GM23338 (cell line): Measurements from ENCODE around the gene SENP5. TPM values are rescaled to one million over a fixed set of nuclear protein-coding genes. Genes with fewer than 3 reads are reported as not detected.
A peak's percentile ranks its signal among the peaks of the same experiment; 100 is the strongest.

Experiments used
- ATAC-seq: fragments of 200-7000 bp; cut with Tn5 transposase; 3 replicates; pipeline ENCODE4 v1.9.1; 2020
- DNase-seq: peaks from one replicate; pipeline ENCODE4 v3.0.0-alpha.2; 2015; ENCODE audit warnings: low spot score
- H2AFZ ChIP-seq: fragments of 200-600 bp; sonication (generic); 2 replicates; pipeline ENCODE4 v1.8.0; 2016; ENCODE audit warnings: antibody characterized with exemption, mild to moderate bottlenecking, moderate library complexity
- H3F3A ChIP-seq: fragments of 200-600 bp; sonication (generic); replicated peaks from 2 replicates; pipeline ENCODE4 v1.8.0; 2017; ENCODE audit warnings: antibody characterized with exemption, mixed run types, low read depth
- H3K27ac ChIP-seq: fragments of 200-600 bp; sonication (generic); 2 replicates; pipeline ENCODE4 v1.6.1; 2016; ENCODE audit warnings: low read depth
- H3K27me3 ChIP-seq: fragments of 200-600 bp; sonication (generic); 2 replicates; pipeline ENCODE4 v1.8.0; 2016; ENCODE audit warnings: mild to moderate bottlenecking, mixed run types, moderate library complexity; ENCODE audit not compliant: insufficient read depth
- H3K36me3 ChIP-seq: fragments of 200-600 bp; sonication (generic); 2 replicates; pipeline ENCODE4 v1.8.0; 2016; ENCODE audit warnings: mild to moderate bottlenecking; ENCODE audit not compliant: insufficient read depth
- H3K4me1 ChIP-seq: fragments of 200-600 bp; sonication (generic); 2 replicates; pipeline ENCODE4 v1.8.0; 2016; ENCODE audit warnings: mild to moderate bottlenecking, moderate library complexity; ENCODE audit not compliant: insufficient read depth
- H3K4me2 ChIP-seq: fragments of 200-600 bp; sonication (generic); 2 replicates; pipeline ENCODE4 v1.7.1; 2017; ENCODE audit warnings: mixed run types
- H3K4me3 ChIP-seq: fragments of 200-600 bp; sonication (generic); 2 replicates; pipeline ENCODE4 v1.6.1; 2016; ENCODE audit warnings: mixed run types
- H3K79me2 ChIP-seq: fragments of 200-600 bp; sonication (generic); replicated peaks from 2 replicates; pipeline ENCODE4 v1.8.0; 2017; ENCODE audit warnings: mild to moderate bottlenecking; ENCODE audit not compliant: insufficient read depth
- H3K9me2 ChIP-seq: fragments of 200-600 bp; sonication (generic); 2 replicates; pipeline ENCODE4 v1.8.0; 2017; ENCODE audit not compliant: insufficient read depth
- H4K20me1 ChIP-seq: fragments of 200-600 bp; sonication (generic); replicated peaks from 2 replicates; pipeline ENCODE4 v1.8.0; 2017; ENCODE audit warnings: mild to moderate bottlenecking; ENCODE audit not compliant: insufficient read depth
- H3K27ac Mint-ChIP-seq: 2 replicates; pipeline ENCODE4 v1.8.0; 2020; ENCODE audit warnings: inconsistent platforms, mild to moderate bottlenecking, moderate library complexity, mixed read lengths
- H3K27me3 Mint-ChIP-seq: 3 replicates; pipeline ENCODE4 v1.8.0; 2022; ENCODE audit warnings: low read depth, mild to moderate bottlenecking, moderate library complexity, mixed read lengths, inconsistent platforms; ENCODE audit not compliant: insufficient read depth, poor library complexity
- H3K36me3 Mint-ChIP-seq: 3 replicates; pipeline ENCODE4 v1.8.0; 2021; ENCODE audit warnings: low read depth, mild to moderate bottlenecking, inconsistent platforms, moderate library complexity, mixed read lengths
- H3K4me1 Mint-ChIP-seq: 3 replicates; pipeline ENCODE4 v1.8.0; 2020; ENCODE audit warnings: mild to moderate bottlenecking, inconsistent platforms, mixed read lengths
- H3K4me3 Mint-ChIP-seq: 3 replicates; pipeline ENCODE4 v1.8.0; 2021; ENCODE audit warnings: moderate library complexity, mild to moderate bottlenecking, inconsistent platforms, mixed read lengths
- H3K9me3 Mint-ChIP-seq: 3 replicates; pipeline ENCODE4 v1.8.0; 2020; ENCODE audit warnings: moderate library complexity, mild to moderate bottlenecking, inconsistent platforms, mixed read lengths
- EZH2 ChIP-seq: fragments of 200-600 bp; sonication (generic); IDR thresholded peaks from one replicate; pipeline ENCODE4 v1.8.0; 2017; ENCODE audit warnings: antibody characterized with exemption, mild to moderate bottlenecking, low read depth; ENCODE audit not compliant: unreplicated experiment
- EZH2phosphoT487 ChIP-seq: fragments of 200-600 bp; sonication (generic); IDR thresholded peaks from one replicate; pipeline ENCODE4 v1.8.1; 2018; ENCODE audit warnings: antibody characterized with exemption; ENCODE audit not compliant: unreplicated experiment
- JUNB ChIP-seq: IDR thresholded peaks from one replicate; pipeline ENCODE4 v1.6.1; 2016; ENCODE audit warnings: antibody characterized with exemption; ENCODE audit not compliant: unreplicated experiment
- NANOG ChIP-seq: IDR thresholded peaks from 2 replicates; pipeline ENCODE4 v1.6.1; 2016; ENCODE audit warnings: antibody characterized with exemption, borderline replicate concordance
- STAT1 ChIP-seq: IDR thresholded peaks from one replicate; pipeline ENCODE4 v1.6.1; 2016; ENCODE audit warnings: antibody characterized with exemption; ENCODE audit not compliant: unreplicated experiment
- ZNF114 ChIP-seq: fragments of 250-450 bp; sonication (Bioruptor Pico); IDR thresholded peaks from 2 replicates; pipeline ENCODE4 v1.5.0; 2020; ENCODE audit warnings: mild to moderate bottlenecking, moderate library complexity
- polyA plus RNA-seq: library from polyadenylated mRNA; unstranded; fragments of >200 nt; fragmentation: Nextera tagmentation; extraction: Ambion mirVana; gene quantifications from 2 replicates; pipeline ENCODE4 v1.2.1, GENCODE V29; 2016
- total RNA-seq: library from RNA; depleted of rRNA; stranded (reverse); fragments of >200 nt; shearing (Covaris generic); gene quantifications from 2 replicates; pipeline ENCODE4 v1.2.3, GENCODE V29; 2014
- TF ChIP-seq, protein P1 (sequence below): IDR thresholded peaks from one replicate; pipeline ENCODE4 v1.6.1; 2018; ENCODE audit warnings: antibody characterized with exemption; ENCODE audit not compliant: unreplicated experiment
- TF ChIP-seq, protein P2 (sequence below), 2 experiments: fragments of 200-600 bp in 1 of 2; sonication (generic) in 1 of 2; conservative IDR thresholded peaks; 2 replicates each; pipeline versions ENCODE4 v1.5.1 to v1.6.1; 2016 to 2017; ENCODE audit warnings: antibody characterized with exemption in 2 of 2, low read depth in 2 of 2, mild to moderate bottlenecking in 2 of 2, moderate library complexity in 1 of 2

Gene SENP5
- total and polyA plus RNA-seq, 2 experiments from 2014 or later, result 12.2 to 34.3 TPM

DNA sequence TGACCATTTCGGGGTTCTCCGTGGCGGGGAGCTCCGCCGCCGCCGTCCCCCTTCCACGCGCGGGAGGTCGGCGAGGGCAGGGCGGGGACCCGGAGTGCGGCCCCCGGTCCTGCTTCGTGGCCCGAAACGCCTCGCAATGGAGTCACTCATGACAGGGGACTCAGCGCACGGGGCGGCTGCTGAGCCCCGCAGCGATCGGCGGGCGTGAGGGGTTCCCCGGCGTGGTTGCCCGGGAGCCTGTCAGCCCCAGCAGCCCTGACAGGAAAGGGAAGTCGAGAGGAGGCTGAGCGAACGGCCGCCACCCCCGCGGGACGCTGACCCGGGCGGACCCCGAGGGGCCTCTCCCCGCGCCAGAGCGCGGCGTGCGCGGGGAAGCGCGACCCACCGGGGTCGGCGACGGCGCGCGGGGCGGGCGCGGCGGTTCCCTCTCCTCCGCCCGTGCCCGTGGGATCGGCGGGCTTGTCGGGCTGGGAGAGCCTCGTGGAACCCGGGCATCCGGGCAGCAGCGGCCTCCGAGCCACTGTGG is 101.5 kb downstream of the SENP5 start:
- Mint-ChIP-seq H3K4me1 (peaks cover 8% of the 10 kb centered on the region; the same call in 2 of the 3 replicates), H3K36me3 (peaks cover 8% of the 10 kb centered on the region), H3K27me3 (peaks cover 56% of the 10 kb centered on the region), H3K4me3 (peak overlapping the region; percentile 48; the same call in 1 of the 3 replicates), H3K27ac (no peak overlapping the region), H3K9me3 (peaks cover 23% of the 10 kb centered on the region)
- H2AFZ ChIP-seq, result peak overlapping the region; percentile 96; the same call in 1 of the 2 replicates
- 0 out of 2 replicates have a peak, but pooled peaks cover 6% of the 10 kb centered on the region for H3F3A ChIP-seq
- no peaks in the 10 kb centered on the region for H3K9me2 ChIP-seq
- peak; percentile 7; the same call in 2 of the 3 replicates for ATAC-seq
- no peaks in the 10 kb centered on the region; the same call in 1 of the 2 replicates for H3K4me1 ChIP-seq
- no peaks in the 10 kb centered on the region for H3K79me2 ChIP-seq
- H3K27ac ChIP-seq, result no peak overlapping the region
- no peaks in the 10 kb centered on the region for H3K36me3 ChIP-seq
- H3K27me3 ChIP-seq, result peaks cover 78% of the 10 kb centered on the region
- TF ChIP-seq NANOG, result no peak
- TF ChIP-seq, protein P1, sequence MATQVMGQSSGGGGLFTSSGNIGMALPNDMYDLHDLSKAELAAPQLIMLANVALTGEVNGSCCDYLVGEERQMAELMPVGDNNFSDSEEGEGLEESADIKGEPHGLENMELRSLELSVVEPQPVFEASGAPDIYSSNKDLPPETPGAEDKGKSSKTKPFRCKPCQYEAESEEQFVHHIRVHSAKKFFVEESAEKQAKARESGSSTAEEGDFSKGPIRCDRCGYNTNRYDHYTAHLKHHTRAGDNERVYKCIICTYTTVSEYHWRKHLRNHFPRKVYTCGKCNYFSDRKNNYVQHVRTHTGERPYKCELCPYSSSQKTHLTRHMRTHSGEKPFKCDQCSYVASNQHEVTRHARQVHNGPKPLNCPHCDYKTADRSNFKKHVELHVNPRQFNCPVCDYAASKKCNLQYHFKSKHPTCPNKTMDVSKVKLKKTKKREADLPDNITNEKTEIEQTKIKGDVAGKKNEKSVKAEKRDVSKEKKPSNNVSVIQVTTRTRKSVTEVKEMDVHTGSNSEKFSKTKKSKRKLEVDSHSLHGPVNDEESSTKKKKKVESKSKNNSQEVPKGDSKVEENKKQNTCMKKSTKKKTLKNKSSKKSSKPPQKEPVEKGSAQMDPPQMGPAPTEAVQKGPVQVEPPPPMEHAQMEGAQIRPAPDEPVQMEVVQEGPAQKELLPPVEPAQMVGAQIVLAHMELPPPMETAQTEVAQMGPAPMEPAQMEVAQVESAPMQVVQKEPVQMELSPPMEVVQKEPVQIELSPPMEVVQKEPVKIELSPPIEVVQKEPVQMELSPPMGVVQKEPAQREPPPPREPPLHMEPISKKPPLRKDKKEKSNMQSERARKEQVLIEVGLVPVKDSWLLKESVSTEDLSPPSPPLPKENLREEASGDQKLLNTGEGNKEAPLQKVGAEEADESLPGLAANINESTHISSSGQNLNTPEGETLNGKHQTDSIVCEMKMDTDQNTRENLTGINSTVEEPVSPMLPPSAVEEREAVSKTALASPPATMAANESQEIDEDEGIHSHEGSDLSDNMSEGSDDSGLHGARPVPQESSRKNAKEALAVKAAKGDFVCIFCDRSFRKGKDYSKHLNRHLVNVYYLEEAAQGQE, result no peak
- TF ChIP-seq EZH2phosphoT487, result peak; percentile 95
- no peak for TF ChIP-seq ZNF114 (CRISPR knock-in tag)
- no peak for TF ChIP-seq STAT1
- no peak for TF ChIP-seq JUNB
- TF ChIP-seq EZH2, result peak; percentile 94
- TF ChIP-seq, protein P2, sequence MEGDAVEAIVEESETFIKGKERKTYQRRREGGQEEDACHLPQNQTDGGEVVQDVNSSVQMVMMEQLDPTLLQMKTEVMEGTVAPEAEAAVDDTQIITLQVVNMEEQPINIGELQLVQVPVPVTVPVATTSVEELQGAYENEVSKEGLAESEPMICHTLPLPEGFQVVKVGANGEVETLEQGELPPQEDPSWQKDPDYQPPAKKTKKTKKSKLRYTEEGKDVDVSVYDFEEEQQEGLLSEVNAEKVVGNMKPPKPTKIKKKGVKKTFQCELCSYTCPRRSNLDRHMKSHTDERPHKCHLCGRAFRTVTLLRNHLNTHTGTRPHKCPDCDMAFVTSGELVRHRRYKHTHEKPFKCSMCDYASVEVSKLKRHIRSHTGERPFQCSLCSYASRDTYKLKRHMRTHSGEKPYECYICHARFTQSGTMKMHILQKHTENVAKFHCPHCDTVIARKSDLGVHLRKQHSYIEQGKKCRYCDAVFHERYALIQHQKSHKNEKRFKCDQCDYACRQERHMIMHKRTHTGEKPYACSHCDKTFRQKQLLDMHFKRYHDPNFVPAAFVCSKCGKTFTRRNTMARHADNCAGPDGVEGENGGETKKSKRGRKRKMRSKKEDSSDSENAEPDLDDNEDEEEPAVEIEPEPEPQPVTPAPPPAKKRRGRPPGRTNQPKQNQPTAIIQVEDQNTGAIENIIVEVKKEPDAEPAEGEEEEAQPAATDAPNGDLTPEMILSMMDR (conservative IDR thresholded peaks at IDR 0.05; ENCODE audit: low read depth in 2 of 2), result no peak
- peak overlapping the region; percentile 86 for H3K4me2 ChIP-seq
- DNase-seq, result peak; percentile 43
- H4K20me1 ChIP-seq, result no peaks in the 10 kb centered on the region
- H3K4me3 ChIP-seq, result peak overlapping the region; percentile 64
